ENCODE results near the gene TBL1Y.

Gene TBL1Y

DNA sequence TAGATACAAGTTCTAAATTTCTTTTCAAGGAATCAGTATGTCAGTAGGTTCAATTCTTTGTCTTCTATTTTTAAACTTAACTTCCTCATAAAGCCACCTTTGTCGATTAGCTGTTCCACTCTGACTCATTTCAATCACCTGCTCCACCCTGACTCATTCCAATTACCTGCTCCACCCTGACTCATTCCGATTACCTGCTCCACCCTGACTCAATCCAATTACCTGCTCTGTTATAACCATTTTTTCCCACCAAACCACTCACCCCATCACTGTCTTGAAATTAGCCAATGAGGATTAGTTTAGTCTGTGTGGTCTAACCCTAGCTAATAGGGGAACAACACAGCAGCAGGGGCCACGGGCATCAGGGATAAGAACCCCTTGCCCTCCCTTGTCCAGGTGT lies 199.6 kb downstream of the TBL1Y start:
- Histone ChIP-seq H3K79me2 (ENCODE audit: insufficient read depth, low read length) (no peaks in the 10 kb centered on the region), H3K36me3 (ENCODE audit: insufficient read depth, low read length) (no peaks in the 10 kb centered on the region), H3K9me3 (ENCODE audit: insufficient read depth, low read depth, low read length) (no peaks in the 10 kb centered on the region), H3K4me3 (ENCODE audit: low read length, poor library complexity, severe bottlenecking) (no peak overlapping the region), H3K4me1 (ENCODE audit: insufficient read depth, low read length, poor library complexity, severe bottlenecking) (no peaks in the 10 kb centered on the region), H3K4me2 (ENCODE audit: low read depth, low read length, poor library complexity, severe bottlenecking) (no peak overlapping the region), H4K20me1 (ENCODE audit: insufficient read depth, low read length, poor library complexity, severe bottlenecking) (no peaks in the 10 kb centered on the region), H3F3A (ENCODE audit: low read depth) (no peaks in the 10 kb centered on the region), H2AFZ (ENCODE audit: low read length) (no peak overlapping the region), H3K27me3 (ENCODE audit: insufficient read depth, low read length, poor library complexity, severe bottlenecking) (no peaks in the 10 kb centered on the region), H3K9me2 (replicated peaks; ENCODE audit: low read depth, low read length) (no peaks in the 10 kb centered on the region), H3K9ac (ENCODE audit: low read depth, low read length, poor library complexity, severe bottlenecking) (no peak overlapping the region)
- no peak for TF ChIP-seq EZH2phosphoT487 (IDR thresholded peaks at IDR 0.05; ENCODE audit: borderline replicate concordance)
- TF ChIP-seq, protein P1, sequence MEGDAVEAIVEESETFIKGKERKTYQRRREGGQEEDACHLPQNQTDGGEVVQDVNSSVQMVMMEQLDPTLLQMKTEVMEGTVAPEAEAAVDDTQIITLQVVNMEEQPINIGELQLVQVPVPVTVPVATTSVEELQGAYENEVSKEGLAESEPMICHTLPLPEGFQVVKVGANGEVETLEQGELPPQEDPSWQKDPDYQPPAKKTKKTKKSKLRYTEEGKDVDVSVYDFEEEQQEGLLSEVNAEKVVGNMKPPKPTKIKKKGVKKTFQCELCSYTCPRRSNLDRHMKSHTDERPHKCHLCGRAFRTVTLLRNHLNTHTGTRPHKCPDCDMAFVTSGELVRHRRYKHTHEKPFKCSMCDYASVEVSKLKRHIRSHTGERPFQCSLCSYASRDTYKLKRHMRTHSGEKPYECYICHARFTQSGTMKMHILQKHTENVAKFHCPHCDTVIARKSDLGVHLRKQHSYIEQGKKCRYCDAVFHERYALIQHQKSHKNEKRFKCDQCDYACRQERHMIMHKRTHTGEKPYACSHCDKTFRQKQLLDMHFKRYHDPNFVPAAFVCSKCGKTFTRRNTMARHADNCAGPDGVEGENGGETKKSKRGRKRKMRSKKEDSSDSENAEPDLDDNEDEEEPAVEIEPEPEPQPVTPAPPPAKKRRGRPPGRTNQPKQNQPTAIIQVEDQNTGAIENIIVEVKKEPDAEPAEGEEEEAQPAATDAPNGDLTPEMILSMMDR (conservative IDR thresholded peaks at IDR 0.05; ENCODE audit: low read length) = no peak

DNA sequence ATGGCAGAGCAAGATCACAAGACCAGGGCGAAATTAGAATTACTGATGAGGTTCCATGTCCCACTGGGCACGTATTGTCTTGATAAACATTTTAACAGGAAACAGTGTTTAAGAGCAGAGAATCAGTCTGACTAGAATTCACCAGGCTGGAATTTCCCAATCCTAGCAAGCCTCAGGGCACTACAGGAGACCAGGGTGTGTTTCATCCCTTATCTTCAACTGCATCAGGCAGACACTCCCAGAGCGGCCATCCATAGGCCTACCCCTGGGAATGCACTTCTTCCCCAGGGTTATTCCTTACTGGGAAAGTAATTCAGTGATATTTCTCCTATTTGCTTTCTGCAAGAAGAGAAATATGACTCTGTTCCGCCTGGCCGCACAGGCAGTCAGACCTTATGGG lies 205.4 kb downstream of the TBL1Y start:
- TF ChIP-seq EZH2phosphoT487 (IDR thresholded peaks at IDR 0.05; ENCODE audit: borderline replicate concordance) = no peak
- TF ChIP-seq, protein P1 (conservative IDR thresholded peaks at IDR 0.05; ENCODE audit: low read length) = no peak
- no peaks in the 10 kb centered on the region for H3K79me2 ChIP-seq (ENCODE audit: insufficient read depth, low read length)
- no peak overlapping the region for H3K4me2 ChIP-seq (ENCODE audit: low read depth, low read length, poor library complexity, severe bottlenecking)
- H3K9ac ChIP-seq (ENCODE audit: low read depth, low read length, poor library complexity, severe bottlenecking) = no peak overlapping the region
- H3K9me3 ChIP-seq (ENCODE audit: insufficient read depth, low read depth, low read length) = no peaks in the 10 kb centered on the region
- no peaks in the 10 kb centered on the region for H4K20me1 ChIP-seq (ENCODE audit: insufficient read depth, low read length, poor library complexity, severe bottlenecking)
- no peaks in the 10 kb centered on the region for H3F3A ChIP-seq (ENCODE audit: low read depth)
- no peaks in the 10 kb centered on the region for H3K4me1 ChIP-seq (ENCODE audit: insufficient read depth, low read length, poor library complexity, severe bottlenecking)
- H3K9me2 ChIP-seq (replicated peaks; ENCODE audit: low read depth, low read length) = no peaks in the 10 kb centered on the region
- no peak overlapping the region for H3K4me3 ChIP-seq (ENCODE audit: low read length, poor library complexity, severe bottlenecking)
- H3K36me3 ChIP-seq (ENCODE audit: insufficient read depth, low read length) = no peaks in the 10 kb centered on the region
- no peak overlapping the region for H2AFZ ChIP-seq (ENCODE audit: low read length)
- H3K27me3 ChIP-seq (ENCODE audit: insufficient read depth, low read length, poor library complexity, severe bottlenecking) = no peaks in the 10 kb centered on the region

DNA sequence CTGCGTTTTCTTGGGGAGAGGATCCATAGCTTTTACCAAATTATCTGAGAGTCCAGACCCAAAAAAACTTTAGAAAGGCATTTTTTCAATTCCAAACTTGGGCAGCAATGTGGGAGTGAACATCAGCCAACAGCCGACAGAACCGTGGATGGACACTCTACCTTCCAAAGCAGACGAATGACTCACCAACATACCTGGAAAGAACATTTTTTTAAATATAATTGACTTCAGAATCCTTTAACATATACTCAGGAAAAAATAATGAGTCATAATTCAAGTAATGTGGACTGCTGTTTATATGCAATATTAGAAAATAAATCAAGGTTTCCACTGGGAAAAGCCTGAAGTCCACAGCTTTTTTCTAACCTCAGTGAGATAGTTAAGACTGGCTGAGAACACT lies 211.7 kb downstream of the TBL1Y start:
- H3K79me2 ChIP-seq (ENCODE audit: insufficient read depth, low read length) = no peaks in the 10 kb centered on the region
- TF ChIP-seq EZH2phosphoT487 (IDR thresholded peaks at IDR 0.05; ENCODE audit: borderline replicate concordance) = no peak
- TF ChIP-seq, protein P1 (conservative IDR thresholded peaks at IDR 0.05; ENCODE audit: low read length) = no peak
- no peak overlapping the region for H3K4me2 ChIP-seq (ENCODE audit: low read depth, low read length, poor library complexity, severe bottlenecking)
- H3K4me3 ChIP-seq (ENCODE audit: low read length, poor library complexity, severe bottlenecking) = no peak overlapping the region
- H3K36me3 ChIP-seq (ENCODE audit: insufficient read depth, low read length) = no peaks in the 10 kb centered on the region
- H3K27me3 ChIP-seq (ENCODE audit: insufficient read depth, low read length, poor library complexity, severe bottlenecking) = no peaks in the 10 kb centered on the region
- H3F3A ChIP-seq (ENCODE audit: low read depth) = no peaks in the 10 kb centered on the region
- H4K20me1 ChIP-seq (ENCODE audit: insufficient read depth, low read length, poor library complexity, severe bottlenecking) = no peaks in the 10 kb centered on the region
- no peaks in the 10 kb centered on the region for H3K9me3 ChIP-seq (ENCODE audit: insufficient read depth, low read depth, low read length)
- no peaks in the 10 kb centered on the region for H3K9me2 ChIP-seq (replicated peaks; ENCODE audit: low read depth, low read length)
- no peaks in the 10 kb centered on the region for H3K4me1 ChIP-seq (ENCODE audit: insufficient read depth, low read length, poor library complexity, severe bottlenecking)
- H3K9ac ChIP-seq (ENCODE audit: low read depth, low read length, poor library complexity, severe bottlenecking) = no peak overlapping the region
- H2AFZ ChIP-seq (ENCODE audit: low read length) = no peak overlapping the region

Measured in Loucy (cell line).